Measurements from ENCODE around the gene SELENOT. TPM values are rescaled to one million over a fixed set of nuclear protein-coding genes. Genes with fewer than 3 reads are reported as not detected.
"Not testable (repeated sequence)": the region's sequence is repeated elsewhere in the genome, so short reads cannot be mapped to it uniquely, and the experiment has no call there.

The SELENOT gene
- polyA plus RNA-seq, 3 donors, result 210 to 549 (median 492) TPM

DNA sequence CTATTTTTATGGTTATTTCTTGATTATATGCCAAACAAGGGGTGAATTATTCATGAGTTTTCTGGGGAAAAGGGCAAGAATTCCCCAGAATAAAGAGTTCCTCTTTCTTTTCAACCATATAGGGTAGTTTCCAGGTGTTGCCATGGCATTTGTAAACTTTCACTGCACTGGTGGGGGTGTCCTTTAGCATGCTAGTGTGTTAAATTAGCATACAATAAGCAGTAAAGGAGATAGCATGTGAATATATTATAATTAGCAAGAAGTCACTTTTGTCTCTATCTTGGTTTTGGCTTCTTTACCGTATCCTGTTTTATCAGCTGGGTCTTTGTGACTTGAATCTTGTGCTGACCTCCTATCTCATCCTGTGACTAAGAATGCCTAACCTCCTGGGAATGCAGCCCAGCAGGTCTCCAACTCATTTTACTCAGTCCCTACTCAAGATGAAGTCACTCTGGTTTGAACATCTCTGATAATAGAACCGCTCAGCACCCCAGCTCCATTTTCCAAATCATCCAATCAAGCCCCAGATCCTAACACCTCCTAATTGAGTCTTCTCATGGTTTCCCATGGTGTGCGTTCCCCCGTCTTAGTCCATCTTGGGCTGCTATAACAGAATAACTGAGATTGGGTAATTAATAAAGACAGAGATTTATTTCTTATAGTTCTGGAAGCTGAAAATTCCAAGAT lies 3.4 kb upstream of the SELENOT start:
- intact Hi-C loops (cut with micrococcal nuclease), result loop anchor here (5.0 to 10.0 kb wide), 3 partner anchors 52 to 195 kb away; partner anchors contain the start of genes SIAH2 (in 2 of the 2), EIF2A (in 1 of the 2), SERP1 (in 1 of the 2) and TSC22D2 (in 1 of the 2)
- Mint-ChIP-seq H3K4me3 (no peak overlapping the region), H3K36me3 (no peaks in the 10 kb centered on the region), H3K4me1 (peaks cover 17% of the 10 kb centered on the region), H3K9me3 (no peaks in the 10 kb centered on the region), H3K27me3 (ENCODE audit: low read depth in 3 of 3) (peaks cover 0 to 4% (median 1%) of the 10 kb centered on the region in 3 donors), H3K27ac (peak overlapping the region in 1 of 7 donors; percentile 51)
- no peaks in the 10 kb centered on the region for H3K27me3 ChIP-seq (ENCODE audit: control insufficient read depth in 2 of 2, insufficient read depth in 2 of 2, low read length in 2 of 2)
- H3K4me2 ChIP-seq (replicated peaks; ENCODE audit: extremely low read depth, low read length, poor library complexity, severe bottlenecking), result no peak overlapping the region
- peaks cover 22% of the 10 kb centered on the region for H3K79me2 ChIP-seq (ENCODE audit: insufficient read depth, low read length)
- peaks cover 5% of the 10 kb centered on the region for H4K20me1 ChIP-seq (ENCODE audit: insufficient read depth, low read length)
- H3K36me3 ChIP-seq (replicated peaks in 1 of 2; ENCODE audit: control insufficient read depth in 1 of 2, insufficient read depth in 2 of 2, low read length in 2 of 2), result no peaks in the 10 kb centered on the region
- no peak overlapping the region for H3K4me3 ChIP-seq (replicated peaks in 1 of 3; ENCODE audit: low read depth in 2 of 3, low read length in 3 of 3)
- TF ChIP-seq CTCF (IDR thresholded peaks at IDR 0.05), result no peak
- DNase-seq, result peak; percentile 17 to 75 (median 26)
- no peaks in the 10 kb centered on the region for H3K9me3 ChIP-seq (replicated peaks in 1 of 2; ENCODE audit: control insufficient read depth in 1 of 2, insufficient read depth in 1 of 2, low read length in 2 of 2)
- H3K4me1 ChIP-seq (ENCODE audit: control insufficient read depth in 1 of 2, insufficient read depth in 2 of 2, low read length in 2 of 2), result peaks cover 16 to 18% of the 10 kb centered on the region in 2 donors
- no peak overlapping the region for H3K27ac ChIP-seq (ENCODE audit: low read depth in 1 of 2, low read length in 2 of 2)
- 100% methylated on average over 1 of the region's 4 CpGs for WGBS (ENCODE audit: insufficient coverage)
- H2AFZ ChIP-seq (ENCODE audit: insufficient read depth, low read depth, low read length, poor library complexity, severe bottlenecking), result no peak overlapping the region
- no peak overlapping the region for H3K9ac ChIP-seq (ENCODE audit: insufficient read depth, low read length, poor library complexity, severe bottlenecking)

GRCh38 chr3:150600647-150601530 lies 2.2 kb upstream of the SELENOT start:
- H3K36me3 ChIP-seq (replicated peaks in 1 of 2; ENCODE audit: control insufficient read depth in 1 of 2, insufficient read depth in 2 of 2, low read length in 2 of 2); H3K27me3 ChIP-seq (ENCODE audit: control insufficient read depth in 2 of 2, insufficient read depth in 2 of 2, low read length in 2 of 2); H3K9me3 Mint-ChIP-seq; DNase-seq; H3K27me3 Mint-ChIP-seq (ENCODE audit: low read depth in 3 of 3); H3K36me3 Mint-ChIP-seq; H3K27ac ChIP-seq (ENCODE audit: low read depth in 1 of 2, low read length in 2 of 2); H3K9me3 ChIP-seq (replicated peaks in 1 of 2; ENCODE audit: control insufficient read depth in 1 of 2, insufficient read depth in 1 of 2, low read length in 2 of 2); H3K4me3 ChIP-seq (replicated peaks in 1 of 3; ENCODE audit: low read depth in 2 of 3, low read length in 3 of 3); H2AFZ ChIP-seq (ENCODE audit: insufficient read depth, low read depth, low read length, poor library complexity, severe bottlenecking); H3K9ac ChIP-seq (ENCODE audit: insufficient read depth, low read length, poor library complexity, severe bottlenecking); H3K4me3 Mint-ChIP-seq; H3K4me2 ChIP-seq (replicated peaks; ENCODE audit: extremely low read depth, low read length, poor library complexity, severe bottlenecking): not testable (repeated sequence)
- peaks cover 18 to 29% of the 10 kb centered on the region in 2 donors for H3K4me1 ChIP-seq (ENCODE audit: control insufficient read depth in 1 of 2, insufficient read depth in 2 of 2, low read length in 2 of 2)
- peaks cover 34% of the 10 kb centered on the region for H3K79me2 ChIP-seq (ENCODE audit: insufficient read depth, low read length)
- intact Hi-C loops (cut with micrococcal nuclease), result loop anchor here (5.0 to 10.0 kb wide), 3 partner anchors 54 to 196 kb away; partner anchors contain the start of genes SIAH2 (in 2 of the 2), EIF2A (in 1 of the 2), SERP1 (in 1 of the 2) and TSC22D2 (in 1 of the 2)
- Mint-ChIP-seq H3K27ac (peak overlapping the region in 1 of 7 donors; percentile 52), H3K4me1 (peaks cover 28% of the 10 kb centered on the region)
- 77% methylated on average over 3 of the region's 13 CpGs for WGBS (ENCODE audit: insufficient coverage)
- H4K20me1 ChIP-seq (ENCODE audit: insufficient read depth, low read length), result peaks cover 13% of the 10 kb centered on the region
